ENCODE measurements around the gene GBP3.

The GBP3 gene

GRCh38 chr1:89044970-89045721 lies 22.5 kb upstream of the GBP3 start:
- no peak overlapping the region for H3K4me3 ChIP-seq (ENCODE audit: low read depth, low read length)
- no peak for TF ChIP-seq CTCF (IDR thresholded peaks at IDR 0.05; ENCODE audit: low read depth, low read length)

GRCh38 chr1:89043940-89044339 lies 21.3 kb upstream of the GBP3 start:
- no peak for TF ChIP-seq CTCF (IDR thresholded peaks at IDR 0.05; ENCODE audit: low read depth, low read length)
- H3K4me3 ChIP-seq (ENCODE audit: low read depth, low read length), result no peak overlapping the region

- TF ChIP-seq CTCF (IDR thresholded peaks at IDR 0.05; ENCODE audit: low read depth, low read length), result no peak
- H3K4me3 ChIP-seq (ENCODE audit: low read depth, low read length), result no peak overlapping the region
Observed at GRCh38 chr1:89042491-89042890, 19.8 kb upstream of the GBP3 start.

GRCh38 chr1:89041721-89042120 lies 19.1 kb upstream of the GBP3 start:
- no peak for TF ChIP-seq CTCF (IDR thresholded peaks at IDR 0.05; ENCODE audit: low read depth, low read length)
- no peak overlapping the region for H3K4me3 ChIP-seq (ENCODE audit: low read depth, low read length)

GRCh38 chr1:89041119-89041641 lies 18.5 kb upstream of the GBP3 start:
- no peak for TF ChIP-seq CTCF (IDR thresholded peaks at IDR 0.05; ENCODE audit: low read depth, low read length)
- no peak overlapping the region for H3K4me3 ChIP-seq (ENCODE audit: low read depth, low read length)

GRCh38 chr1:89040315-89040626 lies 17.6 kb upstream of the GBP3 start:
- H3K4me3 ChIP-seq (ENCODE audit: low read depth, low read length), result no peak overlapping the region
- no peak for TF ChIP-seq CTCF (IDR thresholded peaks at IDR 0.05; ENCODE audit: low read depth, low read length)

- TF ChIP-seq CTCF (IDR thresholded peaks at IDR 0.05; ENCODE audit: low read depth, low read length), result no peak
- H3K4me3 ChIP-seq (ENCODE audit: low read depth, low read length), result no peak overlapping the region
Observed at GRCh38 chr1:89037186-89037585, 14.5 kb upstream of the GBP3 start.
